K562 (cell line): Measurements from ENCODE around the gene RALGPS1. TPM values are rescaled to one million over a fixed set of nuclear protein-coding genes. Genes with fewer than 3 reads are reported as not detected.

Source experiments
- ATAC-seq: fragments of 200-7000 bp; cut with Tn5 transposase; 3 replicates; pipeline ENCODE4 v1.9.1; 2020; ENCODE audit warnings: moderate library complexity
- BruUV-seq: library from RNA; stranded (reverse); fragments of 400-500 nt; replicated peaks from 2 replicates; lab custom pipeline; 2021; lab: Mats Ljungman, UMichigan
- CTCF ChIA-PET: fragments of 300-600 bp; formaldehyde crosslinking; extraction: SDS; loops from one replicate; lab custom pipeline; 2021; ENCODE audit warnings: low intra/inter-chr PET ratio; lab: Yijun Ruan, JAX
- POLR2A ChIA-PET: fragments of 300-600, 350-650 bp; sonication (Branson Sonifier 250); formaldehyde crosslinking; extraction: SDS; loops from one replicate; lab custom pipeline; 2021; ENCODE audit warnings: antibody characterized with exemption, inconsistent platforms; lab: Yijun Ruan, JAX
- DNase-seq, 4 experiments: peaks; one replicate each; pipeline versions ENCODE4 v3.0.0 to v3.0.0-alpha.2; 2011 to 2018; ENCODE audit warnings: low spot score in 3 of 4, mixed read lengths in 3 of 4; ENCODE audit errors: extremely low read depth in 1 of 4
- FAIRE-seq: peaks from 2 replicates; lab custom pipeline; 2011; peaks lifted over from hg19 to GRCh38; lab: Jason Lieb, UNC
- H2AFZ ChIP-seq: 2 replicates; pipeline ENCODE4 v1.6.0; 2011; ENCODE audit warnings: low read depth, low read length, control low read depth, inconsistent platforms
- H3K27ac ChIP-seq: fragments of 200-600 bp; 3 replicates; pipeline ENCODE4 v1.8.0; 2011; ENCODE audit warnings: low read depth, mild to moderate bottlenecking, control low read depth, inconsistent platforms, low read length, moderate library complexity, mixed read lengths; ENCODE audit errors: extremely low read depth
- H3K27me3 ChIP-seq, 2 experiments: fragments of 300-600 bp in 1 of 2; 2 replicates in 1 of 2; 3 replicates in 1 of 2; pipeline versions ENCODE4 v1.6.0 to v1.8.0; 2011; ENCODE audit warnings: inconsistent platforms in 2 of 2, low read length in 2 of 2, mild to moderate bottlenecking in 1 of 2, mixed read lengths in 1 of 2, moderate library complexity in 1 of 2; ENCODE audit not compliant: control insufficient read depth in 2 of 2, insufficient read depth in 2 of 2
- H3K36me3 ChIP-seq: fragments of 300-600 bp; 3 replicates; pipeline ENCODE4 v1.8.0; 2011; ENCODE audit warnings: mild to moderate bottlenecking, low read length, inconsistent platforms; ENCODE audit not compliant: control insufficient read depth, insufficient read depth
- H3K4me1 ChIP-seq, 2 experiments: fragments of 200-600 bp in 1 of 2; replicated peaks in 1 of 2; 2 replicates in 1 of 2; 3 replicates in 1 of 2; pipeline versions ENCODE4 v1.5.1 to v1.8.0; 2011; ENCODE audit warnings: inconsistent platforms in 2 of 2, low read length in 2 of 2, mild to moderate bottlenecking in 1 of 2, mixed read lengths in 1 of 2, moderate library complexity in 1 of 2; ENCODE audit not compliant: control insufficient read depth in 2 of 2, insufficient read depth in 2 of 2
- H3K4me2 ChIP-seq: 2 replicates; pipeline ENCODE4 v1.6.1; 2011; ENCODE audit warnings: low read length, control low read depth, inconsistent platforms, mixed read lengths; ENCODE audit not compliant: insufficient read depth
- H3K4me3 ChIP-seq: fragments of 200-600 bp; sonication (generic), shearing (Covaris generic); 2 replicates; pipeline ENCODE4 v1.5.1; 2016; ENCODE audit warnings: control low read depth, inconsistent platforms
- H3K79me2 ChIP-seq: fragments of 200-600 bp; 3 replicates; pipeline ENCODE4 v1.8.0; 2011; ENCODE audit warnings: low read length, inconsistent platforms; ENCODE audit not compliant: control insufficient read depth, insufficient read depth
- H3K9ac ChIP-seq, 2 experiments: 2 replicates each; pipeline versions ENCODE4 v1.6.0 to v1.6.1; 2011; ENCODE audit warnings: low read depth in 2 of 2, low read length in 2 of 2, control low read depth in 1 of 2, inconsistent platforms in 1 of 2, mild to moderate bottlenecking in 1 of 2, mixed read lengths in 1 of 2; ENCODE audit not compliant: insufficient read depth in 1 of 2
- H3K9me1 ChIP-seq: one replicate; pipeline ENCODE4 v1.6.0; 2011; ENCODE audit warnings: inconsistent platforms, mild to moderate bottlenecking, low read length, moderate library complexity; ENCODE audit not compliant: control insufficient read depth, insufficient read depth
- H3K9me3 ChIP-seq: replicated peaks from 2 replicates; pipeline ENCODE4 v1.5.1; 2011; ENCODE audit warnings: low read depth, low read length, inconsistent platforms; ENCODE audit not compliant: control insufficient read depth, insufficient read depth
- H4K20me1 ChIP-seq: replicated peaks from 2 replicates; pipeline ENCODE4 v1.6.1; 2011; ENCODE audit warnings: low read length, inconsistent platforms, mixed read lengths; ENCODE audit not compliant: control insufficient read depth, insufficient read depth
- BHLHE40 ChIP-seq: IDR thresholded peaks from 2 replicates; pipeline ENCODE4 v1.6.1; 2011; ENCODE audit warnings: low read length, improper control_type of control experiment
- DDX20 ChIP-seq: fragments of 450-650 bp; IDR thresholded peaks from 2 replicates; pipeline ENCODE4 v1.6.1; 2016; ENCODE audit warnings: missing genetic modification characterization, low read depth, mild to moderate bottlenecking, missing compliant biosample characterization, moderate library complexity
- EHMT2 ChIP-seq: fragments of 450-650 bp; IDR thresholded peaks from 2 replicates; pipeline ENCODE4 v1.6.1; 2018; ENCODE audit warnings: antibody characterized with exemption
- NRF1 ChIP-seq, 2 experiments: fragments of 450-650 bp; IDR thresholded peaks in 1 of 2; conservative IDR thresholded peaks in 1 of 2; 2 replicates each; pipeline ENCODE4 v1.6.1; 2014; ENCODE audit warnings: mild to moderate bottlenecking in 2 of 2
- SNIP1 ChIP-seq: fragments of 450-650 bp; IDR thresholded peaks from 2 replicates; pipeline ENCODE4 v1.7.1; 2017; ENCODE audit warnings: low read depth, mild to moderate bottlenecking
- TRIM25 ChIP-seq: fragments of 450-650 bp; IDR thresholded peaks from 2 replicates; pipeline ENCODE4 v1.7.0; 2016; ENCODE audit warnings: borderline replicate concordance
- ZNF133 ChIP-seq: fragments of 250-450 bp; sonication (Bioruptor Pico); IDR thresholded peaks from 2 replicates; pipeline ENCODE4 v1.4.0; 2020; ENCODE audit warnings: mild to moderate bottlenecking
- ZNF253 ChIP-seq: fragments of 250-450 bp; sonication (Bioruptor Pico); conservative IDR thresholded peaks from 2 replicates; pipeline ENCODE4 v1.6.1; 2021; ENCODE audit warnings: mild to moderate bottlenecking
- ZNF76 ChIP-seq: fragments of 250-450 bp; sonication (Bioruptor Pico); IDR thresholded peaks from 2 replicates; pipeline ENCODE4 v1.4.0; 2020; ENCODE audit warnings: mild to moderate bottlenecking, moderate library complexity, borderline replicate concordance
- ZNF77 ChIP-seq: fragments of 250-450 bp; sonication (Bioruptor Pico); IDR thresholded peaks from 2 replicates; pipeline ENCODE4 v1.5.0; 2020
- ZNF830 ChIP-seq: fragments of 250-450 bp; sonication (Bioruptor Pico); IDR thresholded peaks from 2 replicates; pipeline ENCODE4 v1.5.0; 2021; ENCODE audit warnings: mild to moderate bottlenecking
- WGBS: fragments of 100-300 bp; shearing (Covaris generic); methylation state at CpG from one replicate; pipeline ENCODE4 v1.1.6; 2016; ENCODE audit warnings: low coverage, mixed read lengths; ENCODE audit not compliant: insufficient coverage; ENCODE audit errors: missing lambda C conversion rate; 5-methylcytosine and 5-hydroxymethylcytosine counted together
- in situ Hi-C: fragments of 300-500 bp; cut with MboI; formaldehyde crosslinking; loops from 4 replicates; pipeline ENCODE4 v1.15.0; 2018; ENCODE audit warnings: inconsistent platforms, mixed read lengths
- intact Hi-C: fragments of 100-400 bp; cut with micrococcal nuclease; formaldehyde crosslinking; loops from 2 replicates; pipeline ENCODE4 v1.14.2; 2022
- polyA plus RNA-seq, 8 experiments: library from polyadenylated mRNA; depleted of rRNA in 4 of 8; stranded (reverse) in 5 of 8; unstranded in 3 of 8; fragments of >200 nt; fragmentation: Nextera tagmentation in 2 of 8; fragmentation: Illumina TruSeq in 1 of 8; extraction: Ambion mirVana in 2 of 8; extraction: Trizol in 1 of 8; gene quantifications; 2 replicates each; pipeline versions ENCODE4 v1.2.1 to v1.2.3, GENCODE V29; 2011 to 2014; ENCODE audit warnings: inconsistent platforms in 1 of 8, missing spikeins in 1 of 8
- total RNA-seq, 7 experiments: library from RNA; depleted of rRNA in 6 of 7; stranded (reverse); fragments of >200 nt in 6 of 7; fragmentation: Illumina TruSeq in 2 of 7; extraction: Trizol in 2 of 7; gene quantifications; 2 replicates each; pipeline versions ENCODE4 v1.2.1 to v1.2.3, GENCODE V29; 2011 to 2021; ENCODE audit warnings: low replicate concordance in 1 of 7

Gene RALGPS1
- total and polyA plus RNA-seq, 9 of the 15 experiments (the other 6 are each of a cell fraction or from before 2014, with no cell fraction given), result 0.04 to 2.6 (median 1.5) TPM

GRCh38 chr9:127089631-127090081, 175.1 kb downstream of the RALGPS1 start:
- Histone ChIP-seq H4K20me1 (peaks cover 24% of the 10 kb centered on the region), H3K4me3 (no peak overlapping the region), H2AFZ (no peak overlapping the region), H3K36me3 (no peaks in the 10 kb centered on the region), H3K9me3 (no peaks in the 10 kb centered on the region), H3K4me1 (no peaks in the 10 kb centered on the region; a peak in 1 of 5 replicates), H3K4me2 (no peak overlapping the region), H3K27me3 (peaks cover 47 to 76% of the 10 kb centered on the region in 2 experiments), H3K9me1 (peaks cover 4% of the 10 kb centered on the region), H3K9ac (no peak overlapping the region), H3K79me2 (no peaks in the 10 kb centered on the region), H3K27ac (no peak overlapping the region)
- intact Hi-C loops (no loop called here), in situ Hi-C loops (loop anchor here (10.0 kb wide), 1 partner anchor 235 kb away; no protein-coding TSS in a partner anchor)
- no TSS peak for BruUV-seq
- 18% methylated on average over 6 of the region's 6 CpGs for WGBS
- POLR2A ChIA-PET, result interaction anchor here (1.2 kb wide), 1 partner anchor 103 kb away, joined by 3 read pairs; no protein-coding TSS in a partner anchor
- FAIRE-seq (no peak), DNase-seq (no peak), ATAC-seq (no peak)
- CTCF ChIA-PET, result no interaction called here
- no peak for TF ChIP-seq SNIP1
- TF ChIP-seq BHLHE40, result no peak
- no peak for TF ChIP-seq EHMT2
- no peak for TF ChIP-seq ZNF76
- no peak for TF ChIP-seq ZNF830 (CRISPR knock-in tag)
- no peak for TF ChIP-seq NRF1 (conservative IDR thresholded peaks at IDR 0.05 in 1 of 2, IDR thresholded peaks at IDR 0.05 in 1 of 2)
- no peak for TF ChIP-seq ZNF77 (CRISPR knock-in tag)
- no peak for TF ChIP-seq DDX20 (tag)
- no peak for TF ChIP-seq ZNF133 (CRISPR knock-in tag)
- TF ChIP-seq TRIM25, result no peak
- TF ChIP-seq ZNF253 (CRISPR knock-in tag), result no peak
